Measurements from ENCODE around the gene ZNF532. TPM values are rescaled to one million over a fixed set of nuclear protein-coding genes. Genes with fewer than 3 reads are reported as not detected.
"Not testable (repeated sequence)": the region's sequence is repeated elsewhere in the genome, so short reads cannot be mapped to it uniquely, and the experiment has no call there.

Gene ZNF532
- polyA plus RNA-seq, 4 donors, result 85.3 to 105 (median 98.4) TPM

GRCh38 chr18:58898010-58898799 is 33.5 kb downstream of the ZNF532 start:
- DNase-seq (ENCODE audit: low read depth in 4 of 4, low spot score in 3 of 4), result no peak

GRCh38 chr18:58900015-58900649 is 35.5 kb downstream of the ZNF532 start:
- no peak for DNase-seq (ENCODE audit: low read depth in 4 of 4, low spot score in 3 of 4)

- no peak for DNase-seq (ENCODE audit: low read depth in 4 of 4, low spot score in 3 of 4)
Measured at GRCh38 chr18:58901143-58901542, 36.5 kb downstream of the ZNF532 start.

GRCh38 chr18:58901783-58902182 is 37.1 kb downstream of the ZNF532 start:
- DNase-seq (ENCODE audit: low read depth in 4 of 4, low spot score in 3 of 4), result no peak

- DNase-seq (ENCODE audit: low read depth in 4 of 4, low spot score in 3 of 4), result no peak
Measured at GRCh38 chr18:58902961-58903360, 38.3 kb downstream of the ZNF532 start.

- no peak for DNase-seq (ENCODE audit: low read depth in 4 of 4, low spot score in 3 of 4)
Measured at GRCh38 chr18:58903533-58903932, 38.9 kb downstream of the ZNF532 start.

GRCh38 chr18:58905777-58906428 is 41.2 kb downstream of the ZNF532 start:
- DNase-seq (ENCODE audit: low read depth in 4 of 4, low spot score in 3 of 4), result no peak

GRCh38 chr18:58908006-58908405 is 43.3 kb downstream of the ZNF532 start:
- DNase-seq (ENCODE audit: low read depth in 4 of 4, low spot score in 3 of 4), result no peak

- no peak for DNase-seq (ENCODE audit: low read depth in 4 of 4, low spot score in 3 of 4)
Measured at GRCh38 chr18:58909521-58909920, 44.8 kb downstream of the ZNF532 start.

GRCh38 chr18:58911241-58911640 is 46.6 kb downstream of the ZNF532 start:
- DNase-seq (ENCODE audit: low read depth in 4 of 4, low spot score in 3 of 4), result no peak

GRCh38 chr18:58911766-58912165 is 47.1 kb downstream of the ZNF532 start:
- no peak for DNase-seq (ENCODE audit: low read depth in 4 of 4, low spot score in 3 of 4)

GRCh38 chr18:58915006-58915799 is 50.5 kb downstream of the ZNF532 start:
- DNase-seq (ENCODE audit: low read depth in 4 of 4, low spot score in 3 of 4), result no peak

GRCh38 chr18:58915995-58916394 is 51.3 kb downstream of the ZNF532 start:
- no peak for DNase-seq (ENCODE audit: low read depth in 4 of 4, low spot score in 3 of 4)

GRCh38 chr18:58919934-58920333 is 55.3 kb downstream of the ZNF532 start:
- DNase-seq (ENCODE audit: low read depth in 4 of 4, low spot score in 3 of 4), result not testable (repeated sequence)

GRCh38 chr18:58922995-58923394 is 58.3 kb downstream of the ZNF532 start:
- no peak for DNase-seq (ENCODE audit: low read depth in 4 of 4, low spot score in 3 of 4)

GRCh38 chr18:58924473-58924872 is 59.8 kb downstream of the ZNF532 start:
- DNase-seq (ENCODE audit: low read depth in 4 of 4, low spot score in 3 of 4), result no peak

- DNase-seq (ENCODE audit: low read depth in 4 of 4, low spot score in 3 of 4), result no peak
Measured at GRCh38 chr18:58927659-58928058, 63.0 kb downstream of the ZNF532 start.

- no peak for DNase-seq (ENCODE audit: low read depth in 4 of 4, low spot score in 3 of 4)
Measured at GRCh38 chr18:58928386-58928785, 63.7 kb downstream of the ZNF532 start.

GRCh38 chr18:58929206-58929605 is 64.5 kb downstream of the ZNF532 start:
- DNase-seq (ENCODE audit: low read depth in 4 of 4, low spot score in 3 of 4), result no peak

- no peak for DNase-seq (ENCODE audit: low read depth in 4 of 4, low spot score in 3 of 4)
Measured at GRCh38 chr18:58934356-58934755, 69.7 kb downstream of the ZNF532 start.

All from right renal pelvis (tissue), 4 donors.